ENCODE measurements around the gene CTNNA1.
"Not testable (repeated sequence)": the region's sequence is repeated elsewhere in the genome, so short reads cannot be mapped to it uniquely, and the experiment has no call there.

Gene CTNNA1

DNA sequence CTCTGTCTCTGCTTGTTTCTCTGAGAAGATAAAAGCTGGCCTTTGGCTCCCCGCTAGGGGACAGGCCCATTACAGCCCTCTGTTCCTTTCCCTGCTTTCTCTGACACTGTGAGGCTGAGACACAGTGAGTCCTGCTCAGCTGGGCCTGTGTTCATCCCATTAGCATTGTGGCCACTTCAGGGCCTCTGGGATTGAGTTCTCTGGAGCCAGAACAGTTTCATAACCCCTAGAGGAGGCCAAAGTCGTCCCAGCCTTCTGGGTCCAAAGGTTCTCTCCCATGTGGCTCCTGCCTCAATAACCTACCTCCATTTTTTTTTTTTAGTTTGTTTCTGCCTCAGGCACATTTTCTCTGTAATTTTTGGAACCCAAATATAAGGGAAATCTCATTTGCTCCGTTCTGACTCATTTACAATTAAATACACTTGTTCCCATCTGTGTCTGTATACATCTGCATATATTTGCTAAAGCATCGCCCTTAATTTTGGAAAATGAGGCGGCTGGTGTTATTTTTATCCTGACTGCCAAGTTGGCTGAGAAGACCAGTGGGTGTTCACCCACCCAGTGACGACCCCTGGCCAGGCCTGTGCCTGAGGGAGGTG, 27.3 kb upstream of the CTNNA1 start:
- no peak for DNase-seq

DNA sequence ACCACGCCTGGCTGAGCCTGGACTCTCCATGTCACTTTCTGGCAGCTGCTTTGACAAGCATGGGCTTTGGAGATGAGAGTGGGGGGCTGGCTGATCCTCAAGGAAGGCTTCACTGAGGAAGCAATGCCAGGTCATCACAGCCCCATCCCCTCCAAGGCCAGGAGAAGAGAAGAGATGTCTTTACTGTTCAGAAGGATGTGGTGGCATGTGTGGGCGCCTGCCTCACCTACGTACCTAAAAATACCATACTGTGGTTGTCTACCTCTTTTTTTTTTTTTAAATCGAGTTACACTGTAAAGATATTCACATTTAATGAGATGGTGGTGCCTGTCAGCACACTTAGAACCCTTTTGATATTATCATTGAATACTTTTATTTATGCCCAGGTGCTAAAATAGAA, 26.4 kb upstream of the CTNNA1 start:
- no peak for DNase-seq

DNA sequence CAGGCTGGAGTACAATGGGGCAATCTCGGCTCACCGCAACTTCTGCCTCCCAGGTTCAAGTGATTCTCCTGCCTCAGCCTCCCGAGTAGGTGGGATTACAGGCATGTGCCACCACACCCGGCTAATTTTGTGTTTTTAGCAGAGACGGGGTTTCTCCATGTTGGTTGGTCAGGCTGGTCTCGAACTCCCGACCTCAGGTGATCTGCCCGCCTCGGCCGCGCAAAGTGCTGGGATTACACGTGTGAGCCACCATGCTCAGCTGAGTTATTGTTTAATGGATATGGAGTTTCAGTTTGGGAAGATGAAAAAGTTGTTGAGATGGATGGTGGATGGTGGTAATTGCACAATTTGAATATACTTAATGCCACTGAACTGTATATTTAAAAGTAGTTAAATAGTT, 22.7 kb upstream of the CTNNA1 start:
- not testable (repeated sequence) for DNase-seq

DNA sequence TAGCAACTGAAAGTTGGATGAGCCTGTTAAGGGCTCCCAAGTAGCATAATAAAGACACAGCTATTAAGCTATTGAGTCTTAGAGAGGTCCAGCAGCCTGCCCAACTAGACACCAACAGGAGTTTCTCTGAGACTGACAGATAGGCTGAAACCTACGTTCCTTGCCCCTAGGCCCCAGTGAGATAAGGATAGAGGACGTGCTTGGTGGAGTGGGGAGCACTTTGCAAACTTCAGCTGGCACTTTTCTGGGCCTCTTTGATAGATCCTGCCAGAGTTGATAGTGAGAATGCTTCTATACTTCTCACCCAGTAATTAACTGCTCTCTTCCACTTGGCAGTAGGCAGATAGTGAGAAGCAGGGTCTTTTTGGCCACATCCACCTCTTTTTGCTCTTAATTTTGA, 20.8 kb upstream of the CTNNA1 start:
- peak; percentile 95 for DNase-seq

DNA sequence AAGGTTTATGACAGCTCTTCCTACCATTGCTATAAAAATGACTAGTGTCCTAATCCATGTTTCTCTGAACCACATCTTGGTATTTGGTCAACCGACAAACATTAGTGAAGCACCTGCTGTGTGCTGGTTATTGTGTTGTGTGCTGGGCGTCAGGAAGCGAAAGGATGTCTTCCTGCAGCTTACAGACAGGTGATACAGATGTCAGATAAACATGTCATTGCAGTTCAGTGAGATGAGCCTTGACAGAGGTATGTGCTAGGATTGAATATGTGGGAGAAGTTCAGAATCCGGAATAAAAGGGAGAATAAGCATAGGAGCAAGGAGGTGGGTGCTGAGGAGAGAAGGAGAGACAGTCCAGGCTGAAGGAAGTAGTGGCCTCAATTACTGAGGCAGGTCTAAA, 20.3 kb upstream of the CTNNA1 start:
- no peak for DNase-seq

DNA sequence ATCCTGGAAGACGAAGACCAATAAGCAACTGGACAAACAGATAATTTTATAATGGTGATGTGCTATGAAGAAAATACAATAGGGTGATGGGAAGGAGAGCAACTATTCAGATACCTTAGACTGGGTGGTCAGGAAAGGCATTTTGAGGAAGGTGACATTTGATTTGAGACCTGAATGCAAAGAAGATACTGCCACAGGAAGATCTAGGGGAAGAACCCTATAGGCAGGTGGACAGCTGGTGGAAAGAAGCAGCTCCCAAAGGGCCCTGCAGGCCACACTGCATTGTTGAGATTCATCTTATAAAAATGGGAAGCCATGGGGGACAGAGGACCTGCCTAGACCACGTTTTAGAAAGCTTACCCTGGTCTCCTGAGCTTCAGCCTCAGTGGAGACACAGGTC, 19.7 kb upstream of the CTNNA1 start:
- no peak for DNase-seq

DNA sequence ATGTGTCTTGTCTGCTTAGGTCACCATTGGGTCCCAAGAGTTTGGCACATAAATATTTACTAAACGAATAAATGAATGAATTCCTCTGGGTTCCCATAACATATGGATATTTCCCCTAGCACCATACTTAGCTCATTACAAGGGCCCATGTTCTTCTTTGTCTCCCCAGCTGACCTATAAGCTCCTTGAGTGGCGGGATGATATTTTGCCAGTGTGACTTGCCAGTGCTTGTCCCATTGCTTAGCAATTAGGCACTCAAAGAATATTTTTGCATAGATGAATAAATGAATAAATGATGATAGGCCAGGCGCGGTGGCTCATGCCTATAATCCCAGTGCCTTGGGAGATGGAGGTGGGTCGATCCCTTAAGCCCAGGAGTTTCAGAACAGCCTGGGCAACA, 16.9 kb upstream of the CTNNA1 start:
- no peak for DNase-seq

DNA sequence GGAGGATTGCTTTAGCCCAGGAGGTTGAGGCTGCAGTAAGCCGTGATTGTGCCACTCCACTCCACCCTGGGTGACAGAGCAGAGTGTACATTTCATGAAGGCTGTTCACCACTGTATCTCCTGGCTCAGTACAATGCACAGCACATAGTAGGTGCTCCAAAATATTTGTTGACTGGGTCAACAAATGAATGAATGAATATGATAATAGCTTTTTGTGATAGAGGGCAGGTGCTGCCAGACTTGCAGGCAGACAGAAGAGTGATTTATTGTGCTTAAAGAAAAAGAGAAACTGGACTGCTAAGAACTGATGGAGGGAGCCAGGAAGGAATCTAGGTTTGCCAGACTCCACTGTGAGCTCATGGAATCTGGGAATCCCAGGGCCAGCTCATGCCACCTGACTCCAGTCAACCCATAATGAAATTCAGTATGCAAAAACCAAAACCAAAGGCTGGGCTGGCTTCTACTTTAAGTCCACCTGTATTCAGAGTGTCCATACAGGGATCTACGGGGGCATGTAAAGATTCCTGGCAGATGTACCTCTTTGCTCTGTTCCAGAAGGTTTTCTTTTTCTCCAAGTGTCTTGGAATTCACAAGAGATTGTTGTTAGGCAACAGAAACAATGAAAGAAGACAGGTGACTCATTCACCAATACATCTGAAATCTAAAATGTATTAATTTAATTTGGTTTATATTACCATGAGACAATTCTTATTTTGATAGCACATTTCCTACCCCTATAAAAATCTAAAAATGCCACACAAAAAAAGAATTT, 15.5 kb upstream of the CTNNA1 start:
- no peak for DNase-seq

DNA sequence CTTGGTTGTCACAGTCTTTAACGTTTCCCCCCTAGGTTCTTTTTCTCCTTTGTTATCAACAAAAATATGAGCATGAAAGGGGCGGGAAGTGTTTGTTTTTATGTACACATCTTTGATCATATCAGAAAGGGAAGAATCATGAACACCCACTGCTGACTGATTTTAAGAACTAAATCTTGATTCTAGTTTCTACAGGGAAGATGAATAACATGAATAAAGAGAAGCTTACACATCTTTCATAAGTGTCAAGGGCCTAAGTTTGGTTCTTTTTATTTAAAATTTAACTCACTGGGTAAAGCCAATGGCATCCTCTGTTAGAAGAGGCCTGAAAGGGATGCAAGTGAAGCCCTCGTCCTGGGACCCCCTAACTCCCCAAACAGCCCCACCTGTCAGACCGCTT, 14.8 kb upstream of the CTNNA1 start:
- DNase-seq, result no peak

DNA sequence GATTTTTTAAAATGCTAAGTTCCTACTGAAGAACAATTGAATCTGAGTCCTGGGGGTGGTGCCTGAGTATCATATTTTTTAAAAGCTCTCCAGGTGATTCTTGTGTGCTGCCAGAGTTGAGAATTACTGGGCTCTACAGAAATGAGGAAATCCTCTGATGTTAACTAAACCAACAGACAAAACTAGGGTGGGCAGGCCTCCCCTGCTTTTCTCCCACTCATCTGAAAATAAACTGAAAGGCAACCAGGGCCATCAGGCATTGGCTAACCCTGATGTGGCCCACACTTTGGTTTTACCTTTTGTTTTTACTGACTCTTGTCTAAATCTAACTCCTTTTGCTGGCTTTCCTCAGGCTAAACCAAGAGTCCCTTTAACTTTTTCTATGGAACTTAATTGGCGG, 13.3 kb upstream of the CTNNA1 start:
- DNase-seq, result no peak

DNA sequence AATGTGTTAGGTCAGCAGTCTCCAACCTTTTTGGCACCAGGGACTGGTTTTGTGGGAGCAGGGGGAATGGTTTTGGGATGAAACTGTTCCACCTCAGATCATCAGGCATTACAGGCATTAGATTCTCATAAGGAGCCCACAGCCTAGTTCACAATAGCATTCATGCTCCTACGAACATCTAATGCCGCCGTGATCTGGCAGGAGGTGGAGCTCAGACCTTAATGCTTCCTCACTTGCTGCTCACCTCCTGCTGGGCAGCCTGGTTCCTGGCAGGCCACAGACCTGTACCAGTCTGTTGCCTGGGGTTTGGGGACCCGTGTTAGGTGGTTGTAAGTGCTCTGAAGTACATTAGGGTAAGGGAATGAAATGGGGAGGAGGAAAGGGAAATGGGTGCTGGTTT, 9.7 kb upstream of the CTNNA1 start:
- peak; percentile 26 for DNase-seq

DNA sequence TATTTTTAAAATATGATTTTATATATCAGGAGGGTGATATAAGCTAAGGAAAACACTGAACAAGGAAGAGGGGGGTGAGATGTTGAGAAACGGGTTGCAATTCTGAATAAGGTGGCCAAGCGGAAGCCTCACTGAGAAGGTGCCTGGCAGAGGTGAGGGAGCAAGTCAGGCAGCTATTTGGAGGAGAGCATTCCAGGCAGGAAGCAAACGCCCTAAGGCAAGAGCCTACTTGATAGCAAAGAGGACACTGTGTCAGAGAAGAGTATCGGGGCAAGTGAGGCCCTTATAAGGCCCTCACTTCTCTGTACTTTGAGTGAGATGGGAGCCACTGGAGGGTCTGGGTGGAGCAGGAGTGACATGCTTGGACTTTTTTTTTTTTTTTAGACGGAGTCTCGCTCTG, 8.0 kb upstream of the CTNNA1 start:
- DNase-seq, result no peak

DNA sequence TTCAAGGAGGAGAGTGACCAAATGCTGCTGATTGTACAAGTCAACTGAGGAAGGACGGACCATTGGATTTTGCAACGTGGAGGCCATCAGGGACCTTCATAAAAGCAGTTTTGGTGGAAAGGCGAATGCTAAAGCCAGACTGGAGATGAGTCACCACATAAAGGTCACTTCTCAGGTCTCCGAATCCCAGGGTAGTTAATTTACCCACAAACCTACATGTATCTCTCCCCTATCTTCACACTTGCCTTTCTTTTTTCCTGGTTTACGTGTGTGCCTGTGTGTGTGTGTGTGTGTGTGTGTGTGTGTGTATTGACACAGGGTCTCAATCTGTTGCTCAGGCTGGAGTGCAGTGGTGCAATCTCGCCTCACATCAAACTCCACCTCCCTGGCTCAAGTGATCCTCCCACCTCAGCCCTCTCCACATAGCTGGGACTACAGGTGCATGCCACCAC, 4.6 kb upstream of the CTNNA1 start:
- DNase-seq, result no peak

DNA sequence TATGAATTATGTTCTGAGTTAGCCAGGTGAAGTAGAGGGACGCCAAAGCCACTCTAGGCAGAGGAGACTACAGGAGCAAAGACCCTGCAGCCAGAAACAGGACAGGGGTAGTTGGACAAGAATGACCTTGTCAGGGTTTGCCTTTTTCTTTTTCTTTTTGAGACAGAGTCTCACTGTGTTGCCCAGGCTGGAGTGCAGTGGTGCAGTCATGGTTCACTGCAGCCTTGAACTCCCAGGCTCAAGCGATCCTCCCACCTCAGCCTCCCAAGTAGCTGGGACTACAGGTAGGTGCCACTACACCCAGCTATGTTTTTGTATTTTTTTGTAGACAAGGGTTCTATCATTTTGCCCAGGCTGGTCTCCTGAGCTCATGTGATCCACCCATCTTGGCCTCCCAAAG, 1.9 kb upstream of the CTNNA1 start:
- not testable (repeated sequence) for DNase-seq

DNA sequence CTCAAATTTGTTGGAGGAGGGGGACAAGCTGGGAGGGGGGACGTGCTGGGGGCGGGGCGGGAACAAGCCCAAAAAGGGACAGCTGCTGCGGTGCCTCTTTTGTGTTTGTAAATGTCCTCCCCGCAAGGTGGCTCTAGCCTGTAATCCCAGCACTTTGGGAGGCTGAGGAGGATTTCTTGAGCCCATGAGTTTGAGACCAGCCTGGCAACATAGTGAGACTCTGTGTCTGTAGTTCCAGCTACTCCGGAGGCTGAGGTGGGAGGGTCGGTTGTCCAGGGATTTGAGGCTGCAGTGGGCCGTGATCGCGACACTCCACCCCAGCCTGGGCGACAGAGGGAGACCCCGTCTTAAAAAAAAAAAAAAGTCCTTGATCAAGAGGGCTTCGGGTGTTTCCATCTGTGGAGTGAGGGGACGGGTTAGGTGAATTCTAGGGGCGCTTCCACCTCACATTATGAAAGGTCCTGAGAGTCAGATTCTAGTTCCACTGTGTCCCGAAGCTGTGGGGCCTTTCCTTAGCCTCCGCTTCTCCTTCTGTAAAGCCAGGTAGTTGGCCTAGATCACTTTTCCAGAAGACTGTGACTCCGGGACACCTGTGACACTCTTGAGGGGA, 779 bp upstream of the CTNNA1 start:
- peak; percentile 53 for DNase-seq

DNA sequence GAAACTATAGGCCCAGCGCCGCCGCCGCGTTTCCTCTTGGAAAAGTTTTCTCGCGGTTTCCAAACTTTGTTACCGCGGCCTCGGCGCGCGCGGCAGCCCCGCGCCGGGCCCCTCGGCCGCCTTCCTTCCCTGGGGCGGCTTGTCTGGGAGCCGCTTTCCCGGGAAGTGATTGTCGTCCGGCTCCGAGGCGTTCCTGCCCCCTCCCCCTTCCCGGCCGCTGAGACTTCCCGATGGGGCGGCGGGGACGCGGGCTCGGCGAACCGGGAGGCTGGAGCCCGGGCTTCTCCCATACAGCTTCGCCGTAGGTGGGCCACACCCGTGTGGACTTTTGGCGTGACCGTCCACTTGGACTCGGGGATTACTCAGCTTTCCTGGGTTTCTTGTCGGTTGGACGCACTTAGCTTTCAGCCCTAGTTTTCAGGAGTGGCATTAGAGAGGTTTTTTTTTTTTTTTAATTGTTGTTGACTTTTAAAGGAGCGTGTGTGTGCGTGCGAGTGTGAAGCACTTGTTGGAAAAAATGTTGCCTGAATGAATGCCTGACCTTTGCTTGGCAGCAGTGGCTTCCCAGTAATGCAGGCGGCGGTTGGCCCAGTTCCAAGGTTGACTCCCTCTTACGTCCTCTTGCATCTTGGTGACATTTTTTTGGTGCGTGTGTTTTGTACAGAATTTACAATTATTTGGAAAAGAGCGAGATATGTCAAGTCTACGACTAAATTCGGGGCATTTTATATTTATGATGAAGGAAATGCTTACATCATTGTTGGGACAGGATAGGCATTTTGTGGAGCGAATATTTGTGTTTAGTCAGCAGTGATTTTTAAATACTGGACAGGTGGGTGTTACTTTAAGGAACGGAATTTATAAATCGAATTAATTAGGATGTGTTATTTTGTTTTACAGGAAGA, 821 bp downstream of the CTNNA1 start:
- peak; percentile 89 for DNase-seq

DNA sequence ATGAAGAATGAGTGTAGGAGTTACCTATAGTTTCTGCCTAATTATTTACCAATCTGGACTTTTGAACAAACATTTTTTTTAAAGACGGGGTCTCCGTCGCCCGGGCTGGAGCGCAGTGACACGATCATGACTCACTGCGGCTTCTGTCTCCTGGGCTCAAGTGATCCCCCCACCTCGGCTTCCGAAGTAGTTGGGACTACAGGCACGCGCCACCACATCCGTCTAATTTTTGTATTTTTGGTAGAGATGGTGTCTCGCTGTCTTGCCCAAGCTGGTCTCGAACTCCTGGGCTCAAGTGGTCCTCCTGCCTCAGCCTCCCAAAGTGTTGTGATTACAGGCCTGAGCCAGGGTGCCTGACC, 1.5 kb downstream of the CTNNA1 start:
- no peak for DNase-seq

DNA sequence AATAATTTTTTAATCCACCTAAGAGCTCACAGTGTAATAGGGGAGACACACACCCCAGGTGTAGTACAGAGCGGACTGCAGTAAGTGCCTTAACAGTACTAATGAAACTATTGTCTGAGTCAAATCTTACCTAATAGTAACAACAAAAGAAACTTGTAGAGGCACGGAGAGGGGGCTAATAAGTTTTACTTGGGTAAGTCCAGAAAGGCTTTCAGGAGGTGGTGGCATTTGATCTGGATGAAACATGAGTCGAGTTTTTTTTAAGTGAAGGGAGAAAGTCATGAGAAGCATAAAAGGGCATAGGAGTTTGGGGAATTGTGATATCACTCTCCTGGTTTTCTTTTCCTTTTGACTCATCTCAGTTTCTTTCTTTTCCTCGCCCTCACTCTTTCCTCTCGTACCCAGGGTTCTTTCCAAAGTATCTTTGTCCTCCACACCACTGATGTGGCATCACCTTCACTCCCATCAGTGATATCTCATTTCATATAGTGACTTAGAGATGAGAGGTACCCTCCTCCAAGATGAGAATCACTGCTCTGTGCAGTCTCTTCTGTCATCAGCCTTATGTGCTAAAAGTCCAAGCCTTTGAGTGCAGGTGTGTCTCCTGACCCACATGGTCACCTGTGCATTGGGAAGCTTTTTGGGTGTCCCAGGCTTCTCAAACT, 2.0 kb downstream of the CTNNA1 start:
- DNase-seq, result no peak

DNA sequence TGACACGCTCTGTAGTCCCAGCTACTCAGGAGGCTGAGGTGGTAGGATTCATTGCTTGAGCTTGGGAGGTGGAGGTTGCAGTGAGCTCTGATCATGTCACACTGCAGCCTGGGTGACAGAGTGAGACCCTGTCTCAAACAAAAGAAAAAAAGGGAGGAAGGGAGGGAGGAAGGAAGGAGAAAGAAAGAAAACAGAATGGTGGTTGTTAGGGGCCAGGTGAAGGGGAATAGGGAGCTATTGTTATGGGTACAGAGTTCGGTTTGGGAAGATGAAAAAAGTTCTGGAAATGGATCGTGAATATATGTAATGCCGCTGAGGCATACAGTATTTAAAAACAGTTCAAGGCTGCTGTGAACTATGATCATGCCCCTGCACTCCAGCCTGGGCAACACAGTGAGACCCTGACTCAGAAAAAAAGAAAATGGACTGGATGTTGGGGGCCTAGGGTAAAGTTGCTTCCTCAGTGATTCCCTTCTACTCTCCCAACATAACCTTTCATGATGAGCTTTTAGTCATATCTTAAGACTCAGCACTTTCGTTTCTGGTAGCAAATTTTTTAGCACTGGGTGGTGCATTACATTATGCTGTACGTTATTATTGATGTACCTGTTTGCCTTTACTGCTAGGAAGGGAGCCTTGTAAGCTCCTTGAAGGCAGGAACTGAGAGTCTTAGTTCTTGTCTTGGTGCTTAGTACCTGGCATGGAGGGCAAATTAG, 4.0 kb downstream of the CTNNA1 start:
- no peak for DNase-seq

DNA sequence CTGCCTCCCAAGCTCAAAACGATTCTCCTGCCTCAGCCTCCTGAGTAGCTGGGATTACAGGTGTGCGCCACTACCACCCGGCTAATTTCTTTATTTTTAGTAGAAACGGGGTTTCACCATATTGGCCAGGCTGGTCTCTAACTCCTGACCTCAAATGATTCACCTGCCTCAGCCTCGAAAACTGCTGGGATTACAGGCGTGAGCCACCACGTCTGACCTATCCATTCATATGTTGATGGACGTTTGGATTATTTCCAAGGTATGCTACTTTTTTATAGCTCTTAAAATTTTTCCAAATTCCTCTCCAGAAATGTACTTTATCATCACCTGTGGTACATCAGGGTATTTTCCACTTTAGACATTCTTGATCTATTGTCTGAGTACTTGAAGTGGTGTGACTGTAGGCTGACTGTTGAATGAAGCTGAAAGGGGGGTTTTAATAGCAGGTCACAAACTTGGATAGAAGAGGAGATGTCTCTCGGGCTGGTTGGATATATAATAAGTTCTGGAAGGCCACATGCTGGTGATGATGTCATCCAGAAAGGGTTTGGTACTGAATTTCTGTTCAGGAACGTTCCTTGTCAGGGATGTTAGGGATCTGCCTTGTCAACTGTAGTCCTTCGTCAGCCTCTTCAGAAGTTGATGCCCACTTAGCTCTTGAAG, 7.4 kb downstream of the CTNNA1 start:
- DNase-seq, result no peak

DNA sequence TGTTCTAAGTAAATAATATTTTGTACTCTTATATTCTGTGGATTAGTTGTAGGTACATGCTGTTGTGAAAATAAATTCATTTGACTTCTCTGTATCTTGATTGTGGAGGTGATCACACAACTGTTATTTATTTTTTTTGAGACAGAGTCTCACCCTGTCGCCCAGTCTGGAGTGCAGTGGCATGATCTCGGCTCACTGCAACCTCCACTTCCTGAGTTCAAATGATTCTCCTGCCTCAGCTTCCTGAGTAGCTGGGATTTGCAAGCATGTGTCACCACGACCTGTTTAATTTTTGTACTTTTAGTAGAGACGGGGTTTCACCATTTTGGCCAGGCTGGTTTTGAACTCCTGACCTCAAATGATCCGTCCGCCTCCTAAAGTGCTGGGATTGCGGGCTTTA, 7.9 kb downstream of the CTNNA1 start:
- not testable (repeated sequence) for DNase-seq

DNA sequence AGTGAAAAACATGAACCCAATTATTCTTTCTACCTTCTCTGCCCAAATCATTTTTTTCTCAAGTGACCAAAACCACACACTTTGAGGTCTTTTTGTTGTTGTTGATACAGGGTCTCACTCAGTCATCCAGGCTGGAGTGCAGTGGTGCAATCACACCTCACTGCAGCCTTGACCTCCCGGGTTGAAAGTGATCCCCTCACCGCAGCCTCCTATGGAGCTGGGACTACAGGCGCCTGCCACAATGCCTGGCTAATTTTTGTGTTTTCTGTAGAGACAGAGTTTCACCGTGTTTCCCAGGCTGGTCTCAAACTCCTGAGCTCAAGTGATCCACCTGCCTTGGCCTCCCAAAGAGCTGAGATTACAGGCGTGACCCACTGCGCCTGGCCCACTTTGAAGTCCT, 8.4 kb downstream of the CTNNA1 start:
- not testable (repeated sequence) for DNase-seq
